K562 (cell line): ENCODE data around the gene MPDZ. TPM values are rescaled to one million over a fixed set of nuclear protein-coding genes. Genes with fewer than 3 reads are reported as not detected.

ENCODE experiments used
- ATAC-seq: fragments of 200-7000 bp; cut with Tn5 transposase; 3 replicates; pipeline ENCODE4 v1.9.1; 2020; ENCODE audit warnings: moderate library complexity
- BruUV-seq: library from RNA; stranded (reverse); fragments of 400-500 nt; replicated peaks from 2 replicates; lab custom pipeline; 2021; lab: Mats Ljungman, UMichigan
- CTCF ChIA-PET: fragments of 300-600 bp; formaldehyde crosslinking; extraction: SDS; loops from one replicate; lab custom pipeline; 2021; ENCODE audit warnings: low intra/inter-chr PET ratio; lab: Yijun Ruan, JAX
- POLR2A ChIA-PET: fragments of 300-600, 350-650 bp; sonication (Branson Sonifier 250); formaldehyde crosslinking; extraction: SDS; loops from one replicate; lab custom pipeline; 2021; ENCODE audit warnings: antibody characterized with exemption, inconsistent platforms; lab: Yijun Ruan, JAX
- DNase-seq, 4 experiments: peaks; one replicate each; pipeline versions ENCODE4 v3.0.0 to v3.0.0-alpha.2; 2011 to 2018; ENCODE audit warnings: low spot score in 3 of 4, mixed read lengths in 3 of 4; ENCODE audit errors: extremely low read depth in 1 of 4
- FAIRE-seq: peaks from 2 replicates; lab custom pipeline; 2011; peaks lifted over from hg19 to GRCh38; lab: Jason Lieb, UNC
- H2AFZ ChIP-seq: 2 replicates; pipeline ENCODE4 v1.6.0; 2011; ENCODE audit warnings: low read depth, low read length, control low read depth, inconsistent platforms
- H3K27ac ChIP-seq: fragments of 200-600 bp; 3 replicates; pipeline ENCODE4 v1.8.0; 2011; ENCODE audit warnings: low read depth, mild to moderate bottlenecking, control low read depth, inconsistent platforms, low read length, moderate library complexity, mixed read lengths; ENCODE audit errors: extremely low read depth
- H3K27me3 ChIP-seq, 2 experiments: fragments of 300-600 bp in 1 of 2; 2 replicates in 1 of 2; 3 replicates in 1 of 2; pipeline versions ENCODE4 v1.6.0 to v1.8.0; 2011; ENCODE audit warnings: inconsistent platforms in 2 of 2, low read length in 2 of 2, mild to moderate bottlenecking in 1 of 2, mixed read lengths in 1 of 2, moderate library complexity in 1 of 2; ENCODE audit not compliant: control insufficient read depth in 2 of 2, insufficient read depth in 2 of 2
- H3K36me3 ChIP-seq: fragments of 300-600 bp; 3 replicates; pipeline ENCODE4 v1.8.0; 2011; ENCODE audit warnings: mild to moderate bottlenecking, low read length, inconsistent platforms; ENCODE audit not compliant: control insufficient read depth, insufficient read depth
- H3K4me1 ChIP-seq, 2 experiments: fragments of 200-600 bp in 1 of 2; replicated peaks in 1 of 2; 2 replicates in 1 of 2; 3 replicates in 1 of 2; pipeline versions ENCODE4 v1.5.1 to v1.8.0; 2011; ENCODE audit warnings: inconsistent platforms in 2 of 2, low read length in 2 of 2, mild to moderate bottlenecking in 1 of 2, mixed read lengths in 1 of 2, moderate library complexity in 1 of 2; ENCODE audit not compliant: control insufficient read depth in 2 of 2, insufficient read depth in 2 of 2
- H3K4me2 ChIP-seq: 2 replicates; pipeline ENCODE4 v1.6.1; 2011; ENCODE audit warnings: low read length, control low read depth, inconsistent platforms, mixed read lengths; ENCODE audit not compliant: insufficient read depth
- H3K4me3 ChIP-seq: fragments of 200-600 bp; sonication (generic), shearing (Covaris generic); 2 replicates; pipeline ENCODE4 v1.5.1; 2016; ENCODE audit warnings: control low read depth, inconsistent platforms
- H3K79me2 ChIP-seq: fragments of 200-600 bp; 3 replicates; pipeline ENCODE4 v1.8.0; 2011; ENCODE audit warnings: low read length, inconsistent platforms; ENCODE audit not compliant: control insufficient read depth, insufficient read depth
- H3K9ac ChIP-seq, 2 experiments: 2 replicates each; pipeline versions ENCODE4 v1.6.0 to v1.6.1; 2011; ENCODE audit warnings: low read depth in 2 of 2, low read length in 2 of 2, control low read depth in 1 of 2, inconsistent platforms in 1 of 2, mild to moderate bottlenecking in 1 of 2, mixed read lengths in 1 of 2; ENCODE audit not compliant: insufficient read depth in 1 of 2
- H3K9me1 ChIP-seq: one replicate; pipeline ENCODE4 v1.6.0; 2011; ENCODE audit warnings: inconsistent platforms, mild to moderate bottlenecking, low read length, moderate library complexity; ENCODE audit not compliant: control insufficient read depth, insufficient read depth
- H3K9me3 ChIP-seq: replicated peaks from 2 replicates; pipeline ENCODE4 v1.5.1; 2011; ENCODE audit warnings: low read depth, low read length, inconsistent platforms; ENCODE audit not compliant: control insufficient read depth, insufficient read depth
- H4K20me1 ChIP-seq: replicated peaks from 2 replicates; pipeline ENCODE4 v1.6.1; 2011; ENCODE audit warnings: low read length, inconsistent platforms, mixed read lengths; ENCODE audit not compliant: control insufficient read depth, insufficient read depth
- ETV6 ChIP-seq, 3 experiments: fragments of 150-350 bp in 1 of 3; sonication (generic) in 1 of 3; formaldehyde crosslinking in 1 of 3; IDR thresholded peaks; 2 replicates each; pipeline versions ENCODE4 v1.6.1 to v1.8.0; 2014 to 2022; ENCODE audit warnings: borderline replicate concordance in 2 of 3, low read depth in 2 of 3, antibody characterized with exemption in 1 of 3, low read length in 1 of 3, mild to moderate bottlenecking in 1 of 3, missing genetic modification reagents in 1 of 3
- GTF2A2 ChIP-seq: IDR thresholded peaks from 2 replicates; pipeline ENCODE4 v1.6.1; 2016; ENCODE audit warnings: mild to moderate bottlenecking, missing genetic modification characterization, missing compliant biosample characterization
- MEIS2 ChIP-seq: fragments of 450-650 bp; IDR thresholded peaks from 2 replicates; pipeline ENCODE4 v1.6.1; 2014; ENCODE audit warnings: mild to moderate bottlenecking; ENCODE audit not compliant: partially characterized antibody
- RBM22 ChIP-seq: fragments of 200-400 bp; formaldehyde crosslinking; IDR thresholded peaks from 2 replicates; pipeline ENCODE4 v1.6.1; 2018; ENCODE audit warnings: low read length, low read depth; ENCODE audit not compliant: poor library complexity, severe bottlenecking
- SIRT6 ChIP-seq: IDR thresholded peaks from one replicate; pipeline ENCODE4 v1.6.1; 2012; ENCODE audit warnings: low read depth, mild to moderate bottlenecking, control low read depth, inconsistent platforms, low read length, moderate library complexity
- STAG1 ChIP-seq: sonication (generic); formaldehyde crosslinking; IDR thresholded peaks from 2 replicates; pipeline ENCODE4 v1.5.0; 2020; ENCODE audit warnings: missing genetic modification reagents, borderline replicate concordance
- ZNF212 ChIP-seq: fragments of 450-650 bp; formaldehyde crosslinking; IDR thresholded peaks from 2 replicates; pipeline ENCODE4 v1.4.0; 2020; ENCODE audit warnings: mild to moderate bottlenecking
- ZNF282 ChIP-seq: sonication (generic); formaldehyde crosslinking; IDR thresholded peaks from 2 replicates; pipeline ENCODE4 v1.8.1; 2023; ENCODE audit warnings: missing genetic modification reagents
- WGBS: fragments of 100-300 bp; shearing (Covaris generic); methylation state at CpG from one replicate; pipeline ENCODE4 v1.1.6; 2016; ENCODE audit warnings: low coverage, mixed read lengths; ENCODE audit not compliant: insufficient coverage; ENCODE audit errors: missing lambda C conversion rate; 5-methylcytosine and 5-hydroxymethylcytosine counted together
- in situ Hi-C: fragments of 300-500 bp; cut with MboI; formaldehyde crosslinking; loops from 4 replicates; pipeline ENCODE4 v1.15.0; 2018; ENCODE audit warnings: inconsistent platforms, mixed read lengths
- intact Hi-C: fragments of 100-400 bp; cut with micrococcal nuclease; formaldehyde crosslinking; loops from 2 replicates; pipeline ENCODE4 v1.14.2; 2022
- polyA plus RNA-seq, 8 experiments: library from polyadenylated mRNA; depleted of rRNA in 4 of 8; stranded (reverse) in 5 of 8; unstranded in 3 of 8; fragments of >200 nt; fragmentation: Nextera tagmentation in 2 of 8; fragmentation: Illumina TruSeq in 1 of 8; extraction: Ambion mirVana in 2 of 8; extraction: Trizol in 1 of 8; gene quantifications; 2 replicates each; pipeline versions ENCODE4 v1.2.1 to v1.2.3, GENCODE V29; 2011 to 2014; ENCODE audit warnings: inconsistent platforms in 1 of 8, missing spikeins in 1 of 8
- total RNA-seq, 7 experiments: library from RNA; depleted of rRNA in 6 of 7; stranded (reverse); fragments of >200 nt in 6 of 7; fragmentation: Illumina TruSeq in 2 of 7; extraction: Trizol in 2 of 7; gene quantifications; 2 replicates each; pipeline versions ENCODE4 v1.2.1 to v1.2.3, GENCODE V29; 2011 to 2021; ENCODE audit warnings: low replicate concordance in 1 of 7
- TF ChIP-seq, protein P1 (sequence below): IDR thresholded peaks from 2 replicates; pipeline ENCODE4 v1.6.1; 2014; ENCODE audit warnings: antibody characterized with exemption

Gene MPDZ
- total and polyA plus RNA-seq, 9 of the 15 experiments (the other 6 are each of a cell fraction or from before 2014, with no cell fraction given): 3.9 to 13.2 (median 5.7) TPM

DNA sequence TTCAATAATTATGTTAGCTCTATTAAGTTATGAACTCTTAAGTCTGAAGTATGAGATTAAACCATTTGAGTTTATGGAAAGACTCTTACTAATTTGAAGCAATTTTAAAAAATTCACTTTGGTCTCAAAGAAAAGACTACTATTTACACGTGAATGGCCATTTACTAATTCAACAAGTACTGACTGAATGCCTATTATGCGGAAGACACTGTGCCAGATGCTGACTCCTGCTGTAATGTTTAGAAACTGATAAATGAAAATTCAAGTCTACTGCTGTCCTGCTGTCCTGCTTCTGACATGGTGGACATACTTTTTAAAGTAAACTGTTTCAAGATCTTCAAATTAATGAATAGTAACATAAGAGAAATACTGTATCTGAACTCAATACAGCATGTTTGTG lies 116.2 kb downstream of the MPDZ start:
- Histone ChIP-seq H3K27me3 (no peaks in the 10 kb centered on the region), H3K9me1 (no peaks in the 10 kb centered on the region), H3K9ac (no peak overlapping the region), H3K4me1 (no peaks in the 10 kb centered on the region), H3K9me3 (no peaks in the 10 kb centered on the region), H4K20me1 (no peaks in the 10 kb centered on the region), H3K4me3 (no peak overlapping the region), H3K79me2 (no peaks in the 10 kb centered on the region), H3K4me2 (no peak overlapping the region), H3K27ac (no peak overlapping the region), H3K36me3 (no peaks in the 10 kb centered on the region), H2AFZ (no peak overlapping the region)
- in situ Hi-C loops (no loop called here), intact Hi-C loops (no loop called here)
- FAIRE-seq (no peak), DNase-seq (no peak), ATAC-seq (no peak)
- BruUV-seq: no TSS peak
- ChIA-PET CTCF (no interaction called here), POLR2A (no interaction called here)
- WGBS: 63% methylated on average over 2 of the region's 2 CpGs
- TF ChIP-seq, protein P1, sequence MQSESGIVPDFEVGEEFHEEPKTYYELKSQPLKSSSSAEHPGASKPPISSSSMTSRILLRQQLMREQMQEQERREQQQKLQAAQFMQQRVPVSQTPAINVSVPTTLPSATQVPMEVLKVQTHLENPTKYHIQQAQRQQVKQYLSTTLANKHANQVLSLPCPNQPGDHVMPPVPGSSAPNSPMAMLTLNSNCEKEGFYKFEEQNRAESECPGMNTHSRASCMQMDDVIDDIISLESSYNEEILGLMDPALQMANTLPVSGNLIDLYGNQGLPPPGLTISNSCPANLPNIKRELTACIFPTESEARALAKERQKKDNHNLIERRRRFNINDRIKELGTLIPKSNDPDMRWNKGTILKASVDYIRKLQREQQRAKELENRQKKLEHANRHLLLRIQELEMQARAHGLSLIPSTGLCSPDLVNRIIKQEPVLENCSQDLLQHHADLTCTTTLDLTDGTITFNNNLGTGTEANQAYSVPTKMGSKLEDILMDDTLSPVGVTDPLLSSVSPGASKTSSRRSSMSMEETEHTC: no peak
- TF ChIP-seq RBM22 (no peak), ZNF282 (CRISPR knock-in tag) (no peak)

DNA sequence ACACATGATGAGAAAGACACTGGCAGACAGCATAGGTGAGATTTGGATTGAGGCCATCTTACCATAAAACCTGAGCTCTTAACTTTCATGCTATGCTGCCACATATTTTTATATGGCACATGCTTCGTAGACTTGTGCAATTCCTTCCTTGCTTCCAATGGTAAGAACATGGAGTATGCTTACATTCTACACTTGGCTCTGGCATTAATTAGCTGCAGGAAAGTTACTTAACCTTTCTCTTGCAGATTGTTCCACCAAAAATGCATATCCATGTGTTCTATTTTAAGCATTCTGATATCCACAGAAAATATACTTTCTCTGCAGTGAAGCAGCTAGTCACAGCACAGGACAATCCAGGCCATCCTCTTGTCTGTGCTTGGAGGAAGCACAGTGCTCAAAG lies 119.4 kb downstream of the MPDZ start:
- 46% methylated on average over 1 of the region's 1 CpG for WGBS
- ChIA-PET CTCF (no interaction called here), POLR2A (interaction anchor here (0.5 kb wide), 1 partner anchor 219 kb away, joined by 3 read pairs; no protein-coding TSS in a partner anchor)
- Histone ChIP-seq H3K27ac (no peak overlapping the region), H3K27me3 (no peaks in the 10 kb centered on the region), H2AFZ (no peak overlapping the region), H3K79me2 (no peaks in the 10 kb centered on the region), H3K9ac (no peak overlapping the region), H3K36me3 (no peaks in the 10 kb centered on the region), H3K4me2 (no peak overlapping the region), H3K4me3 (no peak overlapping the region), H3K9me3 (no peaks in the 10 kb centered on the region), H3K4me1 (no peaks in the 10 kb centered on the region), H3K9me1 (no peaks in the 10 kb centered on the region), H4K20me1 (no peaks in the 10 kb centered on the region)
- ATAC-seq (no peak), FAIRE-seq (no peak), DNase-seq (no peak)
- intact Hi-C loops (no loop called here), in situ Hi-C loops (no loop called here)
- BruUV-seq: no TSS peak
- TF ChIP-seq ETV6 (IDR thresholded peaks at IDR 0.05; ENCODE audit: borderline replicate concordance in 1 of 2, low read depth in 2 of 2, low read length in 1 of 2): no peak
- TF ChIP-seq ETV6 (CRISPR knock-in tag; IDR thresholded peaks at IDR 0.05; ENCODE audit: borderline replicate concordance): no peak
- no peak for TF ChIP-seq ZNF212 (CRISPR knock-in tag)
- TF ChIP-seq MEIS2: no peak
- no peak for TF ChIP-seq STAG1
- no peak for TF ChIP-seq GTF2A2 (tag)
- no peak for TF ChIP-seq SIRT6
